ENCODE measurements around the gene TMEM11. TPM values are rescaled to one million over a fixed set of nuclear protein-coding genes. Genes with fewer than 3 reads are reported as not detected.

The TMEM11 gene
- total and polyA plus RNA-seq, 2 of the 4 experiments (the other 2 are of a cell fraction) = 19.9 to 44.7 TPM

- no peak overlapping the region for H2AK9ac ChIP-seq (replicated peaks; ENCODE audit: low read depth, low read length, poor library complexity)
- H3K4me2 ChIP-seq (ENCODE audit: low read depth, low read length) = peak overlapping the region; percentile 44
- peak; percentile 33; the same call in 1 of the 2 replicates for ATAC-seq (ENCODE audit: low read depth)
- H3K23ac ChIP-seq (ENCODE audit: low read depth, low read length) = no peak overlapping the region
- peak overlapping the region; percentile 49 for H4K5ac ChIP-seq (ENCODE audit: low read depth, low read length)
- H3K14ac ChIP-seq (replicated peaks; ENCODE audit: low read depth, low read length) = peak overlapping the region; percentile 5; the same call in 1 of the 2 replicates
- H3K9me3 ChIP-seq (ENCODE audit: control insufficient read depth, insufficient read depth, low read length) = no peaks in the 10 kb centered on the region
- BruUV-seq (replicated peaks) = no TSS peak
- H2BK15ac ChIP-seq (ENCODE audit: low read depth, low read length) = no peak overlapping the region
- peak overlapping the region in 1 of 2 experiments; percentile 47; a peak in 1 of 4 replicates for H4K8ac ChIP-seq (ENCODE audit: low read depth in 2 of 2, low read length in 2 of 2)
- H3K4ac ChIP-seq (ENCODE audit: low read depth, low read length) = peak overlapping the region; percentile 38
- no peak for TF ChIP-seq ELK1 (IDR thresholded peaks at IDR 0.05; ENCODE audit: borderline replicate concordance, low read depth, low read length)
- peak overlapping the region; percentile 3; the same call in 1 of the 2 replicates for H2AK5ac ChIP-seq (ENCODE audit: low read depth, low read length)
- peak overlapping the region; percentile 80 for H3K18ac ChIP-seq (ENCODE audit: low read depth, low read length)
- no peak overlapping the region for H3K9ac ChIP-seq (ENCODE audit: low read depth, low read length)
- H3K27me3 ChIP-seq (ENCODE audit: control insufficient read depth, insufficient read depth, low read length) = no peaks in the 10 kb centered on the region
- H2BK5ac ChIP-seq (ENCODE audit: low read depth, low read length, poor library complexity, severe bottlenecking) = peak overlapping the region; percentile 82
- intact Hi-C loops (cut with micrococcal nuclease) = no loop called here
- DNase-seq = no peak
- H3K9me1 ChIP-seq (ENCODE audit: insufficient read depth, low read length) = peaks cover 10% of the 10 kb centered on the region; the same call in 1 of the 2 replicates
- H3K36me3 ChIP-seq (ENCODE audit: control insufficient read depth, insufficient read depth, low read length) = no peaks in the 10 kb centered on the region
- H3K4me3 ChIP-seq (ENCODE audit: insufficient read depth, low read depth, low read length) = no peak overlapping the region
- no peak overlapping the region for H2AFZ ChIP-seq (replicated peaks; ENCODE audit: low read length, poor library complexity)
- H3K4me1 ChIP-seq (ENCODE audit: control insufficient read depth, insufficient read depth, low read length) = peaks cover 17% of the 10 kb centered on the region
- peak overlapping the region; percentile 38; the same call in 1 of the 2 replicates for H2BK120ac ChIP-seq (ENCODE audit: low read depth, low read length)
- dilution Hi-C loops (cut with HindIII; ENCODE audit: low sequenced_read_pairs, unreplicated experiment) = no loop called here
- H3K79me1 ChIP-seq (ENCODE audit: low read depth in 1 of 2, low read length in 2 of 2) = peaks cover 10 to 16% of the 10 kb centered on the region in 2 experiments
- CTCF ChIA-PET = no interaction called here
- no peak overlapping the region for H2BK20ac ChIP-seq (ENCODE audit: low read depth, low read length)
- in situ Hi-C loops (cut with MboI; ENCODE audit: low sequenced_read_pairs) = no loop called here
- H4K91ac ChIP-seq (ENCODE audit: insufficient read depth, low read depth, low read length) = 0 out of 2 replicates have a peak overlapping the region, but pooled peaks have one; percentile 48
- 29% methylated on average over 1 of the region's 2 CpGs; no CpG with 5 or more reads in 1 of the 2 experiments for WGBS, 2 experiments (ENCODE audit: extremely low coverage in 2 of 2, insufficient read length in 1 of 2)
- H3K56ac ChIP-seq (ENCODE audit: extremely low read depth, insufficient read depth, low read length) = no peak overlapping the region
- H4K20me1 ChIP-seq (ENCODE audit: insufficient read depth, low read length) = no peaks in the 10 kb centered on the region; the same call in 1 of the 2 replicates
- POLR2A ChIA-PET (ENCODE audit: unreplicated experiment) = no interaction called here
- H3K27ac ChIP-seq (ENCODE audit: insufficient read depth, low read length) = peak overlapping the region; percentile 74; the same call in 1 of the 2 replicates
Observed at GRCh38 chr17:21162394-21162775, 51.6 kb downstream of the TMEM11 start.

Measured in IMR-90 (cell line).